Keratinocyte (primary cell): ENCODE measurements around the gene TOR1B.

ENCODE experiments used
- EZH2 ChIP-seq: IDR thresholded peaks from one replicate; pipeline ENCODE4 v1.6.1; 2012; ENCODE audit warnings: inconsistent platforms, mild to moderate bottlenecking, low read length, moderate library complexity
- TF ChIP-seq, protein P1 (sequence below), 3 experiments: IDR thresholded peaks in 1 of 3; conservative IDR thresholded peaks in 1 of 3; optimal IDR thresholded peaks in 1 of 3; 2 replicates in 2 of 3; 3 replicates in 1 of 3; pipeline versions ENCODE3 to v1.5.1; 2011; ENCODE audit warnings: low read length in 3 of 3, mild to moderate bottlenecking in 3 of 3, moderate library complexity in 2 of 3, control low read depth in 1 of 3, inconsistent platforms in 1 of 3; ENCODE audit not compliant: insufficient read depth in 2 of 3; ENCODE audit errors: extremely low read depth in 1 of 3

- TF ChIP-seq, protein P1, sequence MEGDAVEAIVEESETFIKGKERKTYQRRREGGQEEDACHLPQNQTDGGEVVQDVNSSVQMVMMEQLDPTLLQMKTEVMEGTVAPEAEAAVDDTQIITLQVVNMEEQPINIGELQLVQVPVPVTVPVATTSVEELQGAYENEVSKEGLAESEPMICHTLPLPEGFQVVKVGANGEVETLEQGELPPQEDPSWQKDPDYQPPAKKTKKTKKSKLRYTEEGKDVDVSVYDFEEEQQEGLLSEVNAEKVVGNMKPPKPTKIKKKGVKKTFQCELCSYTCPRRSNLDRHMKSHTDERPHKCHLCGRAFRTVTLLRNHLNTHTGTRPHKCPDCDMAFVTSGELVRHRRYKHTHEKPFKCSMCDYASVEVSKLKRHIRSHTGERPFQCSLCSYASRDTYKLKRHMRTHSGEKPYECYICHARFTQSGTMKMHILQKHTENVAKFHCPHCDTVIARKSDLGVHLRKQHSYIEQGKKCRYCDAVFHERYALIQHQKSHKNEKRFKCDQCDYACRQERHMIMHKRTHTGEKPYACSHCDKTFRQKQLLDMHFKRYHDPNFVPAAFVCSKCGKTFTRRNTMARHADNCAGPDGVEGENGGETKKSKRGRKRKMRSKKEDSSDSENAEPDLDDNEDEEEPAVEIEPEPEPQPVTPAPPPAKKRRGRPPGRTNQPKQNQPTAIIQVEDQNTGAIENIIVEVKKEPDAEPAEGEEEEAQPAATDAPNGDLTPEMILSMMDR (optimal IDR thresholded peaks at IDR 0.05 in 1 of 3, IDR thresholded peaks at IDR 0.05 in 1 of 3, conservative IDR thresholded peaks at IDR 0.05 in 1 of 3; ENCODE audit: extremely low read depth in 1 of 3, insufficient read depth in 2 of 3, low read length in 3 of 3): no peak
- TF ChIP-seq EZH2: no peak
Observed at GRCh38 chr9:129857207-129857606, 54.2 kb downstream of the TOR1B start.
